Heart left ventricle (tissue), 16 donors: ENCODE measurements around the gene LMBR1. TPM values are rescaled to one million over a fixed set of nuclear protein-coding genes. Genes with fewer than 3 reads are reported as not detected.

Experiments
- ATAC-seq, 4 donors: fragments of 200-7000 bp; cut with Tn5 transposase; one replicate each; pipeline ENCODE4 v1.9.1; 2020 to 2022; ENCODE audit warnings: moderate library complexity in 4 of 4, mild to moderate bottlenecking in 3 of 4, moderate number of reproducible peaks in 1 of 4
- DNase-seq, 5 donors: peaks; one replicate each; pipeline ENCODE4 v3.0.0-alpha.2; 2020
- H3K27ac ChIP-seq, 12 donors: fragments of 200-600 bp; sonication (generic) in 4 of 12; one replicate each; pipeline versions ENCODE4 v1.5.0 to v1.8.0; 2016 to 2022; ENCODE audit warnings: mild to moderate bottlenecking in 2 of 12
- H3K27me3 ChIP-seq, 9 donors: fragments of 200-600 bp; sonication (generic) in 2 of 9; one replicate each; pipeline versions ENCODE4 v1.5.1 to v1.8.0; 2016 to 2022; ENCODE audit warnings: mild to moderate bottlenecking in 3 of 9
- H3K36me3 ChIP-seq, 9 donors: fragments of 200-600 bp; sonication (generic) in 2 of 9; one replicate each; pipeline versions ENCODE4 v1.5.0 to v1.8.0; 2018 to 2022; ENCODE audit warnings: mild to moderate bottlenecking in 2 of 9
- H3K4me1 ChIP-seq, 12 donors: fragments of 200-600 bp; sonication (generic) in 4 of 12; one replicate each; pipeline versions ENCODE4 v1.5.0 to v1.8.0; 2016 to 2022; ENCODE audit warnings: mild to moderate bottlenecking in 3 of 12
- H3K4me3 ChIP-seq, 12 donors: fragments of 200-600 bp; sonication (generic) in 4 of 12; one replicate each; pipeline versions ENCODE4 v1.5.0 to v1.8.0; 2017 to 2022; ENCODE audit warnings: mild to moderate bottlenecking in 9 of 12, moderate library complexity in 4 of 12
- H3K9me3 ChIP-seq, 12 donors: fragments of 200-600 bp; sonication (generic) in 4 of 12; one replicate each; pipeline versions ENCODE4 v1.5.0 to v1.8.0; 2016 to 2022; ENCODE audit warnings: mild to moderate bottlenecking in 1 of 12
- CTCF ChIP-seq, 12 donors: fragments of 200-600 bp; sonication (generic) in 4 of 12; IDR thresholded peaks; one replicate each; pipeline versions ENCODE4 v1.5.0 to v1.8.0; 2018 to 2022; ENCODE audit warnings: antibody characterized with exemption in 12 of 12, mild to moderate bottlenecking in 5 of 12
- POLR2A ChIP-seq, 2 donors: fragments of 450-650 bp; IDR thresholded peaks; one replicate each; pipeline ENCODE4 v1.6.1; 2017; ENCODE audit warnings: antibody characterized with exemption in 2 of 2, mild to moderate bottlenecking in 2 of 2, moderate library complexity in 2 of 2
- WGBS, 4 donors: extraction: QIAGEN DNeasy Blood & Tissue Kit in 2 of 4; methylation state at CpG; one replicate each; pipeline versions ENCODE4 v1.1.5 to v1.1.7; 2013 to 2018; 5-methylcytosine and 5-hydroxymethylcytosine counted together
- intact Hi-C, 10 donors: fragments of 100-400 bp; cut with DNase I; formaldehyde crosslinking; loops; one replicate each; pipeline versions ENCODE4 v1.11.1 to v1.14.2; 2022
- polyA plus RNA-seq, 2 donors: library from polyadenylated mRNA; stranded (reverse); fragments of 200-250 nt; gene quantifications; one replicate each; pipeline ENCODE4 v1.2.3, GENCODE V29; 2013
- total RNA-seq, 9 donors: library from RNA; depleted of rRNA in 2 of 9; stranded (reverse); fragments of >200 nt in 2 of 9; fragmentation: NEBNext Ultra II Directional in 3 of 9; extraction: Animal tissue kit (Norgen Biotek cat#: 25700) in 3 of 9; gene quantifications; one replicate each; pipeline versions ENCODE4 v1.1.0 to v1.2.4, GENCODE V29; 2016 to 2023
- donor health status: ischemic (EF 13 %, LVEDD 7.1; RV severe dilation, severe dysfunction).
- donor health status: healthy with polysubstance abuse.
- donor health status: DM: no; HTN: yes; CAD: no.
- donor health status: DM: no; HTN: no; CAD: no.
- donor health status: ischemic (EF 25% LVEDD 6.9; RV normal size, moderate dysfunction).
- donor health status: ischemic (EF 25% LVEDD 5.7; RV mildly dilated, moderate dysfunction).
- donor health status: healthy.
- donor health status: DM: yes; HTN: yes; CAD: no.
- donor health status: ischemic (EF 35%, LVEDD 5.7; RV mildly dilated, moderate dysfunction).
- donor health status: nonischemic (EF 11% LVEDD 7.7; RV severe dilation, severe dysfunction).
- donor health status: DM: yes; HTN: yes; CAD: no.
- donor health status: PGD.
- donor health status: ischemic (EF 29% LVEDD 5.4; RV normal size, mild dysfunction).
- donor health status: nonischemic (EF 23%, LVEDD 6.1; RV moderate dilation, normal function).

LMBR1 gene
- total and polyA plus RNA-seq, 11 donors: 5.8 to 51.9 (median 37.1) TPM

DNA sequence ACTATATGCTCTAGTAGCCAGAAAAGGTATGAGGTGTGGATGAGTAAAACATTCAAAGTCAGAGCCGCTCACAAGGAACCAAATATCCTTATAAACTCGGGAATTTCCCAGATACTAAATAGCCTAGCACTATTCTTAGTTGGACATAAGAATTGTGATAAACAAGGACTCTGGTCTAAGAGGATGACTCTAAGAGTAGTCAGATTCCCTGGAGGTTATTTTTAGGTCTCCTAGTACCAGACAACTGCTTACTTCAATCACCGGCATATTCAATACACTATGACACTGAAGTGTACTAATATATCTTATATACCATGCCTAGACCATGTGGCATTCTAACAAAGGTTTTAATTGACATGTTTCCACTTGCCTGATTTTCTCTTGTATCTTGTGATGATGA is 56.5 kb downstream of the LMBR1 start:
- ATAC-seq (peak in 2 of 4 donors; percentile 49 to 66), DNase-seq (no peak)
- H3K9me3 ChIP-seq: no peaks in the 10 kb centered on the region
- H3K27me3 ChIP-seq: no peaks in the 10 kb centered on the region
- no peak overlapping the region for H3K27ac ChIP-seq
- peaks cover 0 to 49% (median 15%) of the 10 kb centered on the region in 9 donors for H3K36me3 ChIP-seq
- peaks cover 0 to 17% (median under 1%) of the 10 kb centered on the region in 12 donors for H3K4me1 ChIP-seq
- H3K4me3 ChIP-seq: no peak overlapping the region
- TF ChIP-seq CTCF (IDR thresholded peaks at IDR 0.05) (no peak), POLR2A (IDR thresholded peaks at IDR 0.05) (no peak)
- WGBS, 4 donors: 49 to 65% (median 61%) methylated on average over 3 of the region's 3 CpGs
- intact Hi-C loops: no loop called here

GRCh38 chr7:156834462-156834861 is 58.5 kb downstream of the LMBR1 start:
- H3K4me3 ChIP-seq: no peak overlapping the region

DNA sequence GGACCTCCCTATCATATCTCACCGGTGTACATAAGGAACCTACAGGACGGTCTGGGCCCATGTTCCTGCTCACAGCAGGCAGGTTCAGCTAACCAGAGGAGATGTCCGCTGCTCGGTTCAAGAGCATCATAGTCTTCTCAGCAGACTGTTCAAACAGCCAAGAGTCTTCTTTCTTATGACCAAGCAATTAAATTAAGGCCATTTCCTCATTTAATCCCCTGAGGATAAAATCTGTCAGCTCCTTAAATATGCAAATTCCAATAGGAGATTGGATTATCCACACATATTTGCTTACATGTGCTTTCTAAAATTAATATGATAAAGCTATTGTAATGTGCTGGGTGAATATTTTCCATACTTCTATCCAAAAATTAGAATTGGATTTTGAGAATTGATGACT is 59.7 kb downstream of the LMBR1 start:
- 92 to 98% (median 96%) methylated on average over 4 of the region's 4 CpGs for WGBS, 4 donors
- TF ChIP-seq POLR2A (IDR thresholded peaks at IDR 0.05) (no peak), CTCF (IDR thresholded peaks at IDR 0.05) (no peak)
- DNase-seq: no peak

More at GRCh38 chr7:156834462-156834861, 58.5 kb downstream of the LMBR1 start:
- no peaks in the 10 kb centered on the region for H3K27me3 ChIP-seq
- DNase-seq: no peak
- peaks cover 0 to 20% (median 0%) of the 10 kb centered on the region in 12 donors for H3K4me1 ChIP-seq
- H3K36me3 ChIP-seq: peaks cover 0 to 51% (median 15%) of the 10 kb centered on the region in 9 donors
- no peak overlapping the region for H3K27ac ChIP-seq
- ATAC-seq: no peak
- intact Hi-C loops: no loop called here
- no peak for TF ChIP-seq CTCF (IDR thresholded peaks at IDR 0.05)
- WGBS, 4 donors: 97 to 99% (median 98%) methylated on average over 3 of the region's 3 CpGs
- no peaks in the 10 kb centered on the region for H3K9me3 ChIP-seq

GRCh38 chr7:156832195-156832877 is 60.6 kb downstream of the LMBR1 start:
- WGBS, 4 donors: 93 to 97% (median 97%) methylated on average over 1 of the region's 1 CpG
- TF ChIP-seq POLR2A (IDR thresholded peaks at IDR 0.05): no peak
- no peak for TF ChIP-seq CTCF (IDR thresholded peaks at IDR 0.05)
- ATAC-seq: no peak
- no peak for DNase-seq
- Histone ChIP-seq H3K4me3 (no peak overlapping the region), H3K27ac (peak overlapping the region in 1 of 12 donors; percentile 18), H3K36me3 (peaks cover 0 to 51% (median 15%) of the 10 kb centered on the region in 9 donors), H3K27me3 (no peaks in the 10 kb centered on the region), H3K9me3 (no peaks in the 10 kb centered on the region), H3K4me1 (peaks cover 0 to 21% (median 0%) of the 10 kb centered on the region in 12 donors)
- intact Hi-C loops: no loop called here

More for the DNA sequence above, 59.7 kb downstream of the LMBR1 start:
- ATAC-seq: no peak
- H3K36me3 ChIP-seq: peaks cover 0 to 51% (median 15%) of the 10 kb centered on the region in 9 donors
- no peaks in the 10 kb centered on the region for H3K27me3 ChIP-seq
- no peak overlapping the region for H3K4me3 ChIP-seq
- H3K27ac ChIP-seq: no peak overlapping the region
- intact Hi-C loops: no loop called here
- H3K9me3 ChIP-seq: no peaks in the 10 kb centered on the region
- H3K4me1 ChIP-seq: peaks cover 0 to 21% (median 0%) of the 10 kb centered on the region in 12 donors
